Loucy (cell line): Measurements from ENCODE around the gene PLEKHG5.

ENCODE experiments used
- H2AFZ ChIP-seq: fragments of 200-600 bp; sonication (generic); 2 replicates; pipeline ENCODE4 v1.6.0; 2016; ENCODE audit warnings: antibody characterized with exemption, mild to moderate bottlenecking, low read length, moderate library complexity
- H3F3A ChIP-seq: fragments of 200-600 bp; 2 replicates; pipeline ENCODE4 v1.6.0; 2016; ENCODE audit warnings: antibody characterized with exemption, low read depth, mild to moderate bottlenecking
- H3K27me3 ChIP-seq: fragments of 200-600 bp; sonication (generic); 2 replicates; pipeline ENCODE4 v1.6.1; 2014; ENCODE audit warnings: low read length, mild to moderate bottlenecking; ENCODE audit not compliant: insufficient read depth, poor library complexity, severe bottlenecking
- H3K36me3 ChIP-seq: fragments of 200-600 bp; sonication (generic); 2 replicates; pipeline ENCODE4 v1.6.1; 2016; ENCODE audit warnings: low read length; ENCODE audit not compliant: insufficient read depth
- H3K4me1 ChIP-seq: fragments of 200-600 bp; sonication (generic); 2 replicates; pipeline ENCODE4 v1.5.1; 2014; ENCODE audit warnings: low read length, mild to moderate bottlenecking; ENCODE audit not compliant: insufficient read depth, poor library complexity, severe bottlenecking
- H3K4me2 ChIP-seq: fragments of 200-600 bp; sonication (generic); 2 replicates; pipeline ENCODE4 v1.6.0; 2014; ENCODE audit warnings: antibody characterized with exemption, low read length, low read depth, mild to moderate bottlenecking; ENCODE audit not compliant: poor library complexity, severe bottlenecking
- H3K4me3 ChIP-seq: fragments of 200-600 bp; sonication (generic); 2 replicates; pipeline ENCODE4 v1.5.1; 2014; ENCODE audit warnings: low read length, mild to moderate bottlenecking, mixed read lengths; ENCODE audit not compliant: poor library complexity, severe bottlenecking
- H3K79me2 ChIP-seq: fragments of 200-600 bp; sonication (generic); 2 replicates; pipeline ENCODE4 v1.6.1; 2014; ENCODE audit warnings: low read length; ENCODE audit not compliant: insufficient read depth
- H3K9ac ChIP-seq: fragments of 200-600 bp; sonication (generic); 2 replicates; pipeline ENCODE4 v1.6.0; 2014; ENCODE audit warnings: mild to moderate bottlenecking, low read depth, low read length, moderate library complexity; ENCODE audit not compliant: poor library complexity, severe bottlenecking
- H3K9me2 ChIP-seq: fragments of 200-600 bp; sonication (generic); replicated peaks from 2 replicates; pipeline ENCODE4 v1.6.1; 2016; ENCODE audit warnings: low read depth, low read length, mixed read lengths
- H3K9me3 ChIP-seq: fragments of 200-600 bp; sonication (generic); 2 replicates; pipeline ENCODE4 v1.6.1; 2014; ENCODE audit warnings: mild to moderate bottlenecking, antibody characterized with exemption, low read length, low read depth; ENCODE audit not compliant: insufficient read depth
- H4K20me1 ChIP-seq: fragments of 200-600 bp; sonication (generic); 2 replicates; pipeline ENCODE4 v1.6.0; 2014; ENCODE audit warnings: antibody characterized with exemption, low read length, mild to moderate bottlenecking; ENCODE audit not compliant: insufficient read depth, poor library complexity, severe bottlenecking
- EZH2phosphoT487 ChIP-seq: fragments of 200-600 bp; IDR thresholded peaks from 2 replicates; pipeline ENCODE4 v1.6.1; 2018; ENCODE audit warnings: antibody characterized with exemption, mild to moderate bottlenecking, moderate library complexity, borderline replicate concordance
- TF ChIP-seq, protein P1 (sequence below): fragments of 200-600 bp; sonication (generic); conservative IDR thresholded peaks from 2 replicates; pipeline ENCODE4 v1.5.1; 2014; ENCODE audit warnings: mild to moderate bottlenecking, antibody characterized with exemption, low read length

The PLEKHG5 gene

DNA sequence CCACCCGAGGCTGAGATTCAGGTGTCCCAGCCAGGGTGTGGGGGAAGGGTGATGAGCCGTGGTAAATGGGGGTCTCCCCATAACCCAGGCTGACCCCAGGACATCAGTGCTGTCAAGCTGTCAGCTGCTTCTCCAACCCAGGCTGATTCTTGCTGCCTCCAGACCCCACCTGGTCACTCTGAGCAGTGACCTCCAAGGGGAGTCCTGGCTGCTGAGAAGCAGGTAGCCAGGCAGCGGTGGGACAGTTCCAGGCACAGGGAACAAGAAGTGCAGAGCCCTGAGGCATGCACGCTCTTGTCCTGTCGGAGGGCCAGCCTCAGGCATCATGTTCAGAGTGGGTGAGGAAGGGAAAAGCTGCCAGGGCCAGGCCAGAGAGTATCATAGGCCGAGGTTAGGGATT is 65.8 kb downstream of the PLEKHG5 start:
- Histone ChIP-seq H3K9ac (no peak overlapping the region), H3K36me3 (no peaks in the 10 kb centered on the region), H3K9me3 (no peaks in the 10 kb centered on the region), H3K9me2 (no peaks in the 10 kb centered on the region), H4K20me1 (no peaks in the 10 kb centered on the region), H3K4me3 (no peak overlapping the region), H3F3A (no peaks in the 10 kb centered on the region), H2AFZ (no peak overlapping the region), H3K79me2 (no peaks in the 10 kb centered on the region), H3K27me3 (no peaks in the 10 kb centered on the region), H3K4me1 (no peaks in the 10 kb centered on the region), H3K4me2 (no peak overlapping the region)
- TF ChIP-seq, protein P1, sequence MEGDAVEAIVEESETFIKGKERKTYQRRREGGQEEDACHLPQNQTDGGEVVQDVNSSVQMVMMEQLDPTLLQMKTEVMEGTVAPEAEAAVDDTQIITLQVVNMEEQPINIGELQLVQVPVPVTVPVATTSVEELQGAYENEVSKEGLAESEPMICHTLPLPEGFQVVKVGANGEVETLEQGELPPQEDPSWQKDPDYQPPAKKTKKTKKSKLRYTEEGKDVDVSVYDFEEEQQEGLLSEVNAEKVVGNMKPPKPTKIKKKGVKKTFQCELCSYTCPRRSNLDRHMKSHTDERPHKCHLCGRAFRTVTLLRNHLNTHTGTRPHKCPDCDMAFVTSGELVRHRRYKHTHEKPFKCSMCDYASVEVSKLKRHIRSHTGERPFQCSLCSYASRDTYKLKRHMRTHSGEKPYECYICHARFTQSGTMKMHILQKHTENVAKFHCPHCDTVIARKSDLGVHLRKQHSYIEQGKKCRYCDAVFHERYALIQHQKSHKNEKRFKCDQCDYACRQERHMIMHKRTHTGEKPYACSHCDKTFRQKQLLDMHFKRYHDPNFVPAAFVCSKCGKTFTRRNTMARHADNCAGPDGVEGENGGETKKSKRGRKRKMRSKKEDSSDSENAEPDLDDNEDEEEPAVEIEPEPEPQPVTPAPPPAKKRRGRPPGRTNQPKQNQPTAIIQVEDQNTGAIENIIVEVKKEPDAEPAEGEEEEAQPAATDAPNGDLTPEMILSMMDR: no peak
- TF ChIP-seq EZH2phosphoT487: no peak

DNA sequence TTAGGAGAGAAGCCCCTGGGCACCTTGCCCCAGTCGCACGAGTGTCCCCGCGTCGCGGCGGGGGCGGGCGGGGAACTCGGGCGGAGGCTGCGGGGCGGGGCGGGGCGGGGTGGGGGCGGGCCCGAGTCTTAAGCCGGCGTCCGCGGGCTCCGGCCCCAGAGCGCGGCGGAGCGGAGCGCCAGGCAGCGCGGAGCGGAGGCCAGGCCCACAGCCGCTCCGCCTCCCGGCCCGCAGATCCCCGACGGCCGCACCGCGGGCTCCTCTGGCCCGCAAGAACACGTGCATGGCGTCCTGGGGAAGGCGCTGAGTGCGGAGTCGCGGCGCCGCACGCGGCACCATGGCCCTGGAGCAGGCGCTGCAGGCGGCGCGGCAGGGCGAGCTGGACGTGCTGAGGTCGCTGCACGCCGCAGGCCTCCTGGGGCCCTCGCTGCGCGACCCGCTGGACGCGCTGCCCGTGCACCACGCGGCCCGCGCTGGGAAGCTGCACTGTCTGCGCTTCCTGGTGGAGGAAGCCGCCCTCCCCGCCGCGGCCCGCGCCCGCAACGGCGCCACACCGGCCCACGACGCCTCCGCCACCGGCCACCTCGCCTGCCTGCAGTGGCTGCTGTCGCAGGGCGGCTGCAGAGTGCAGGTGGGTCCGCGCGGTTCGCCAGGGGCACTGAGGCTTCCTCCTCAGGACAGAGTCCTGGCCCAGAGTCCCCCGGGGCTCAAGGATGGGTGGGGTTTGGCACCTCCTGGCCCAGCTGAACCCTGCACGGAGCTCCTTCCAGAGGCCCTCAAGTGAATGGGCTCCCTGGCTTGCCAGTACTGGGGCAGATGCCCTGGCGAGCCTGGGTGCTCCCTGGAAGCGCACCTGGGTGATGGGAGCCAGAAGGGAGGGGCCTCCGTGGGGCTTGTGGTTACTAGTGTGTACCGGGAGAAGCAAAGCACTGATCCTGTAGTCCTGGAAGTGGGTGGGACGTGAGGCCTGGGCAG is 66.6 kb downstream of the PLEKHG5 start, which contains the start of gene ESPN:
ESPN (plus strand) TSS at position 158 of the 975 bp plus-strand sequence; CDS start at position 338, 180 bp downstream.
- Histone ChIP-seq H3K4me2 (no peak within 1 kb of the TSS), H3K9me2 (no peaks in the 10 kb centered on the region), H3K36me3 (no peaks in the 10 kb centered on the region), H3K4me1 (no peaks in the 10 kb centered on the region), H3K9me3 (no peaks in the 10 kb centered on the region), H2AFZ (peak within 1 kb of the TSS; percentile 57; the same call in 1 of the 2 replicates), H3K9ac (no peak within 1 kb of the TSS), H3K27me3 (no peaks in the 10 kb centered on the region), H4K20me1 (no peaks in the 10 kb centered on the region), H3F3A (no peaks in the 10 kb centered on the region), H3K4me3 (no peak within 1 kb of the TSS), H3K79me2 (no peaks in the 10 kb centered on the region)
- TF ChIP-seq, protein P1: no peak
- no peak for TF ChIP-seq EZH2phosphoT487

DNA sequence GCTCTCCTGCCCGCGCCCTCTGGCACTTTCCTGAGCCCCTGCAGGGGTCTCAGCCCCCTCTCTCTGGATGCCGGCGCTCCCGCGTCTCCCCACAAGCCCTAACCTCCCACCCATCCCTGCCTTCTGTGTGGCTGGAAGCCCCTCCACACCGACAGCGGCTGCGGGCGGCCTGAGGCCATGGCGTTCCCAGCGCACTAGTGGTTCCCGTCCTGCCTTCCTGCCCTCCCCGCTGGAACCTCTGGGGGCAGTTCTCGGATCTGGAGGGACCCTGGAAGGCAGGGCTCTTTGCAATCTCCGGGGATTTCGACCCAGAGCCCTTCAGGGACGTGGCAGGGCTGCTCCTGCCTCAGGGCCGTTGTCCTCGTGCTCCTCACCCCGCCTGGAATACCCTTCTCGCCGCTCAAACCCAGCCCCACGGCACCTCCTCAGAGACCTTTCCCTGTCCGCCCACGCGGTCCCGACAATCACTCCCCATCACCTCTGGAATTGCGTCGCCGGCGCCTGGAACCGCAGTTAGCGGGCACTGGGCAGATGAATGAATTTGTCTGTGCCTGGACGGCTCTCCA is 67.4 kb downstream of the PLEKHG5 start:
- no peaks in the 10 kb centered on the region for H4K20me1 ChIP-seq

More for the DNA sequence above, 67.4 kb downstream of the PLEKHG5 start:
- Histone ChIP-seq H3K79me2 (no peaks in the 10 kb centered on the region), H3K4me3 (no peak overlapping the region), H3F3A (no peaks in the 10 kb centered on the region), H3K27me3 (no peaks in the 10 kb centered on the region), H2AFZ (peak overlapping the region; percentile 57; the same call in 1 of the 2 replicates), H3K9me3 (no peaks in the 10 kb centered on the region), H3K36me3 (no peaks in the 10 kb centered on the region), H3K9ac (no peak overlapping the region), H3K4me1 (no peaks in the 10 kb centered on the region), H3K9me2 (no peaks in the 10 kb centered on the region), H3K4me2 (no peak overlapping the region)
- TF ChIP-seq, protein P1: no peak
- TF ChIP-seq EZH2phosphoT487: no peak
